HCEC 1CT (cell line): Measurements from ENCODE around the gene TLE3.

Source experiments
- DNase-seq: peaks from one replicate; pipeline ENCODE4 v3.0.0-alpha.2; 2017

TLE3 gene

DNA sequence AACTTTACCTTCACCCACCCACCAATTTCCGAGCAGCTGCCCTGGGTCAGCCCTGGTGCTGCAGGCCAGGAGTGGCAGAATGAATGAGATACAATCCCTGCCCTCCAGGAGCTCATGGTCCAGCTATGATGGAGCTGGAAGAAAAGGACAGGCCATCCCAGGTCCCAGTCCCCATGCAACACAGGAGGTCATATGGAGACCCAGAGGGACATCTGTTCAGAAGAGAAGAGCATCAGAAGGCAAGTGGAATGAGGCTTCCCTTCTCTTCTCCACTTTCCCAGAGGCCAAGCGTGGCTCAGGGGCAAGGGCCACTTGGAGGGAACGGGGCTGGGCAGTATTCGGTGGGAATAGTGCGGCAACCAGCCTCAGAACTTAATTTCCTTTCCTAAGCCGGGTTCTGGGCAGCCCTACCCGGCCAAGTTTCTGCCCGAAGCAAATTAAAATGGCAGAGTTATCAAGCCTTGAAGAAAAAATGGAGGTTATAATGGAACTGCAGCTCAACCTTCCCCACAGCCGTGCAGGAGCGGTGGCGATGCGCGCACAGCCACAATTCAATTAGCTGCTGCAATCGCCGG lies 35.9 kb downstream of the TLE3 start:
- no peak for DNase-seq

DNA sequence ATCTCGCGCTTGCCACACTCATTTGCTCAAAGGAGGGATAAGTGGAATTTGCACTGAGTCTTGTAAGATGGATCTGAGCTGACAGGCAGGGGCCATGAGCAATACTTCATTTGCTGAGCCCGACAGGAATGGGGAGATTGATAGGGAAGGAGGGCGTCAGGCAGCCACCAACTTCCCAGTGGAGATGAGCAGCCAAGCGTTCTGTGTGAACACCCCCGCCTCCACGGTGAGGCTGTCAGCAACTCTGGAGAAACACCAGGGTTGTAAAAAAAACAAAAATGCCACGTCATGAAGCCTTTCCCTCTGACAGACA lies 36.8 kb downstream of the TLE3 start:
- no peak for DNase-seq

DNA sequence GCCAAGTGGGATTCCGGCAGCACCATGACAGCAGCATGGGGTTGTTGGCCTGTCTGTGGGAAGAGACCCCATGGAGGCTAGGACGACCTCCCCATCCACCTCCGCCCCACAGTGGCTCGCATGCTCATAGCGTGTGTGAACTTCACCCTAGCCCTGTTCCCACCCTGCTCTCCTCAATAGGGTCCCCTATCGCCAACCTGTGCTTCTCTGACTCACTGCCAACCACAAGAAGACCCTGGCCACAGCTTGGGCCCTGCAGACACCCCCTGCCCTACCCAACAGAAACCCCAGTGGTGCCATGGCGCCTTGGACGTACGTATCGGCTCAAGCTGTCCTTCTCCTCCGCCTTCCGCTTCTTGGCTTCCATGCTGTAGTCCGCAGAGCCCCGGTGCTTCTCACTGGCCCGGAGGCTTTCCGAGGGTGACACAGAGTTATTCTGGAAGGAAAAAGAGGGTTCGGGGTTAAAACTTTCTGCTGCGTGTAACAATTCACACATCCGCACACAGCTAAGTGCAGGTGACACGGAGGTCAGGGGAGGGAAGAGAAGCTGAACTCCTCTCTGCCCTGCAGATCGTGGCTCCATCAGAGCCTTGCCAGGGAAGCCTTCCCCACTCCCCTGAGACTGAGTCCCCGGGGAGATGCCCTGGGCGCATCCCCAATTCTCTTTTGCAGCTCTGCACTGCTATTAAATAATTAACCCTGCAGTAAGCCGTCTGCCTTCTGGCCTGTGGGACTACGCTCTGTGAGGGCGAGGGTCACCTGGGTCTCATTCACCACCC lies 37.3 kb downstream of the TLE3 start:
- DNase-seq, result no peak

DNA sequence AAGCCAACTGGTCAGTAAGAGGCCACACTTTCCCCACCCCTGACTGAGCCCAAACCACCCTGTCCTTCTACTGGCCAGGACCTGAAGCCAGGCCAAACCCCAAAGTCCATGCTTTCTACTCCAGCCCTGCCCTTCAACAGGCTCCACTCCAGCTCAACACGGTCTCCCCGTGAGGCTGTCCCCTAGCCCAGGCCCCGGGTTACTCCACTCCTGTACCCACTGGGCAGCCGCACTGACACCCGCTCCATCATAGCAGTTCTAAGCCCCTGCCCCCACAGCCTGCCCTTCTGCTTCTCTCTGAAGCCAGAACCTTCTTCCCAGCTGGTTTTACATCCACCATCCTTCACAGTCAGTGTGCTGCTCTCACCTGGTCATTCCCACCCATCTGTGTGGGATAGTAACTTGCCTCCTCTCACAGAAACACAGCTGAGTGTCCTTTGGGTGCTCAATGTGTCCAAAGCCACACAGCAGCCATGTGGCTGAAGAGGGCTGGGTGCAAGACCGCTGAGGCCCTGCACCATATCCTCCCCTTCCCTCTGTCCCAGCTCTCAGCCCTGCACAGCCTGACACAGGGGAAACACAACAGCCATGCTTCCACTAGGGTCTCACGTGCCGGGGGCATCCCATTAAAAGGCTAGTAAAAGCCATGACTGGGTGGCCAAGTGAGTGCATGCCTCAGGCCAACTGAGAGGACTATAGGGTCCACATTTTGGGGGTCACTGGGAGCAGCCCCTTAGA lies 38.1 kb downstream of the TLE3 start:
- no peak for DNase-seq

DNA sequence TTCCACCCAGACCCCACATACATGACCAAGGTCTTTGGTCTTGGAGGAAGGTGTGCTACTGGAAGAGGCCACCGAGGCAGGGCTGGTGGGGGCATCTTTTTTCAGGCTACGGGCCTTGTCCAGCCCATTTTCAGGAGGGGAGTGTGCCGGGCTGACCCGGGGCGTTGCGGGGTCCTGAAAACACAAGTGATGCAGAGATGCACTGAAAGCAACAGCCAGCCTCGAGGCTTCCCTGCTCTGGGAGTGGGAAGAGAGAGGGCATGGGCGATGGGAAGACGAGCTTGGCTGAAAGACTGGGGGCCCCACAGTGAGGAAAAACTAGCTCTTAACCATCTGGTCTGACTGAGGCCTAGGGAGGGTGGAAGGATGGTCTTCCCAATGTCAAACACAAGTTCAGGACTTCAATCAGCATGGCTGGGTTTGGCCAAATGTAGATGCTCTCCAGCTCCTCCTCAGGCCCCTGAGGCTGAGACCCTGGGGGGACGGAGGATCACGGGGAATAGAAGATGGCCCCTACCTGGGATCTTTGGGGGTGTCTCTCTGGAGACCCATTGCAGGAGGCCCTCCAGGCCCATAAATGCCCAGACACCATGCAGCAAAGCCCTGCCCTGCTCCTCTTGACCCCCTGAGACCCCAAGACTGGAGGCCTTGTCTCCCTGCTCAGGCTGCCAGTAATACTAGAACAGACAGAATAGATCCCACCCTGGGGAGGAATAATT lies 38.9 kb downstream of the TLE3 start:
- no peak for DNase-seq

DNA sequence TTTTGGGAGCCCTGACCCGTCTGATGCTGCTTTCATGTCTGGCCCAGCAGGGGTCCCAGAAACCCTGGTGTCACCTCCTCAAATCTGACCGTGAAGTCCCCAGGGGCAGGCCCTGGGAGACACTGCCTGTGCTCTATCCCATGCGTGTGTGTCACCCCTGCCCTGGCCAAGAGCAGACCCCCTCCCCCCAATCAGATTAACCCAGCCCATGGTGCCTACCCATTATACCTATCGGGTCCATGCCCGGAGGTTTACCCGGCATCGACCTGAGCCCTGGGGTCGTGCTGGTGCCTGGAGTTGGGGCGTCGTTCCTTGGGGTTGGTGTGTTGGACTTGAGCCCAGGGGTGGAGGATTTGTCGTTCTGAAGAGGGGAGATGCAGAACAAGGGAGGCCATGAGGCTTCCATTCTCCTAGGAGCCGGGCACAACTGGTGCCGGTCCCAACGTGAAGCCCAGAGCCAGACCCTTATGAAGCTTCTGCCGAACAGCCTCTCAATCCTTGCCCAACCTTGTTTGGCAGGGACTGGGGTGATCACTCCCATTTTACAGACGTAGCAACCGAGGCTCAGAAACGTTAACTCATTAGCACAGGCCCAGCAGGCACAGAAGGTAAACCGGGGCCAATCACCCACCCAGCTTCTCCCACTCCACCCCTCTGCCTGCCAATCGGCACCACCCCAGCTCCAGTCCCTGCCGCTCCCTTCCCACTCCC lies 39.6 kb downstream of the TLE3 start:
- DNase-seq, result no peak

DNA sequence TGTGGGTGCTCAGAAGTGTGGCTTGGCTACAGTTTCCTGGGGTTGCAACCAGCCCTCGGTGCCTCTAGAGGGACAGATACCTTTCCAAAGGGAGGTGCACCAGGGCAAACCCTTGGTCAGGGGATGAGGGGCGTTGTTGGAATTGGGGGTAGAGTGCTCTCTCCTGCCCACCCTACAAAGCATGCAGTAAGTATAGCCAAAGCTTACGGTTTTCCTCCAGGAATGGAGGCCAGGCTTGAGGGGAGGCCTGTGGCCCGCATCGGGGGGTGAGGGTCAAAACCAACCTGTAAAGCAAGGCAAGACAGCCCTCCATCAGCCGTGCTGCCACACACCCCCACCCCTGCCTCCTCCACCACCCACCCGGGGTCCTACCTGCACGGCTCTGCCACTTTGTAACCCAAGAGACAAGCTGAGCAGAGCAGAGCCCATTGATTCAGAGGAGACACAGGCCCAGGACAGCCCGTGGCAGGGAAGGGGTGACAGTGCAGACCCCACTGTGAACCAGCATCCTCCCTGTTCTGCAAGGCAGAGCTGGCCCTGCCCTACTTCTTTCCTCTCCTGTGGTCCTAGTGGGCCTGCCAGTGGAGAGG lies 41.5 kb downstream of the TLE3 start:
- DNase-seq, result no peak

DNA sequence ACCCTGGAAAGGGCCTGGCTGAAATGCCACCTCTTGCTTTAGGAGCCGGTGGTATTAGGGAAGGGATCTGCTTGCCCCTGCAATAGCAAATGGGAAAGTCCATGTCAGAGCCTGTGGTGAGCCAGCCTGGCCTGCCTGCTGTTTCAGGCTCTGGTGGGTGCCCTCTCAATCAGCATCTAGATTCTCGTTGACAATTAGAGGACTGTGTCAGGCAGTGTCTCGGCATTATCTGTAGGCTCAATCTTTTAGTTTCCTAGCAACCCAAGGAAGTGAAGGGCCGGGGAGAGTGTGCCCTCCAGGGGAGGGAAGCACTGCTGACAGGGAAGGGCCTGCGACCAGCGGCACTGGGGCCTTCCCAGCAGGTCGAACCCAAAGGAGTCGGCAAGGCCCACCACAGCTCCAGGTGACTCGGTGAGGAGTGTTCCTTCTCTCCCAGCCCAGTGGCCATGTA lies 42.1 kb downstream of the TLE3 start:
- no peak for DNase-seq

DNA sequence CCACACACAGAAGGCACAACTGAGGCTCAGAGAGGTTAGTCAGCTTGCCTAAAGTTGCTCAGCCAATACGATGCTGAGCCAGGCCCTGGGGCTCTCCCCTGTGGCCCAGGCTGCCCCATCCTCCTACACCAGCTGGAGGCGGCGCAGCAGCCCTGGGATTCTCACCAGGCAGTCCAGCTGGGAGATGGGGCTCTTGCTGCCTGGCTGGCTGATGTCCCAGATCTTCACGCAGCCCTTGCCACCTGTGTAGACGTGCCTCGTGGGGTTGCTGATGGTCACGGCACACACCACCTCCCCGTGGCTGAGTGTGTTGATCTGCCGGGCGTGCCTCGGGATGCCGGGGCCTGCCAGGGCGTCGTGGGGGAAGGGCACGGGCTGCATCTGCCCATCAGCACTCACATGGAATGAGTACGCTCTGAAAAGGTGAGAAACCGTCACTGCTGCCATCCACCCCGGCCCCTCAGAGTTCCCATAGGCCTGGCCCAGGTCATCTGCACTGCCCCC lies 42.8 kb downstream of the TLE3 start:
- DNase-seq, result no peak

DNA sequence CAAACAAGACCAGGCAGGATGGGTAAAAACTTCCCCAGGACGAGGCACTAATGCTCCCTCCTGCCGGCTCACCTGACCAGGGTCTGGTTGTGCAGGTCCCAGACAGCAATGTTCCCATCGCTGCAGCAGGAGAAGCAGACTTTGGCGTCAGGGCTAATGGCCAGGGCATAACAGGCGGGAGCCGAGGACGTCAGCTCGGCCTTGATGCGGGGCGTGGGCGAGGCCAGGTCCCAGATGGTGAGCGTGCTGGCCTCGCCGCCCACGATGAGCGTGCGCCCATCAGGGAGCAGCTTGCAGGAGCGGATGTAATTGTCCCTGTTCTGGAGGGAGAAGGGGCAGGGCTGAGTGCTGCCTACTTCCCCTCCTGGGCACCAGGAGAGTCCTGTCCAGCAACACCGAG lies 43.4 kb downstream of the TLE3 start:
- DNase-seq, result no peak

DNA sequence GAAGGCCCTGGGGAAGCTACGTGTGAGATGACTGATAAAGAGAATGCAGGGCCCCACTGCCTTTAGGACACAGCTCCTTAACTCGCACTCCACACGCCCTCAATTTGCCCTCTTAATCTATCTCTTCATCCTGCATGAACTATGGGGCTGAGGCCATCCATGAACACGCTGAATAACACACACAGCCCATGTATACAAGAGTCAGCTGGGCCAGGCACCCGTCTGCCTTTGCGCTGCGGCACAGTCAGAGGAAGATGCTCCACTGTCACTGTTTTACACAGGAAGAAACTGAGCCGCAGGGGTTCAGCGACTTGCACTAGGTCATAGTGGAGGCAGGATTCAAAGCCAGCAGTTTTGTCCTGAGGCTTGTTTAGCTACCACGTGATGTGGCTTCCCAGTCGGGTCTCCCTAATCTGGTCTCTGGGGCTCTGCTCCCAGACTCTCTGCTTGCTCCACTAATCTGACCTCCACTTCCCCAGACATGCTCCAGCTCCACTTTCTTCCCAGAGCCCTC lies 43.9 kb downstream of the TLE3 start:
- no peak for DNase-seq

DNA sequence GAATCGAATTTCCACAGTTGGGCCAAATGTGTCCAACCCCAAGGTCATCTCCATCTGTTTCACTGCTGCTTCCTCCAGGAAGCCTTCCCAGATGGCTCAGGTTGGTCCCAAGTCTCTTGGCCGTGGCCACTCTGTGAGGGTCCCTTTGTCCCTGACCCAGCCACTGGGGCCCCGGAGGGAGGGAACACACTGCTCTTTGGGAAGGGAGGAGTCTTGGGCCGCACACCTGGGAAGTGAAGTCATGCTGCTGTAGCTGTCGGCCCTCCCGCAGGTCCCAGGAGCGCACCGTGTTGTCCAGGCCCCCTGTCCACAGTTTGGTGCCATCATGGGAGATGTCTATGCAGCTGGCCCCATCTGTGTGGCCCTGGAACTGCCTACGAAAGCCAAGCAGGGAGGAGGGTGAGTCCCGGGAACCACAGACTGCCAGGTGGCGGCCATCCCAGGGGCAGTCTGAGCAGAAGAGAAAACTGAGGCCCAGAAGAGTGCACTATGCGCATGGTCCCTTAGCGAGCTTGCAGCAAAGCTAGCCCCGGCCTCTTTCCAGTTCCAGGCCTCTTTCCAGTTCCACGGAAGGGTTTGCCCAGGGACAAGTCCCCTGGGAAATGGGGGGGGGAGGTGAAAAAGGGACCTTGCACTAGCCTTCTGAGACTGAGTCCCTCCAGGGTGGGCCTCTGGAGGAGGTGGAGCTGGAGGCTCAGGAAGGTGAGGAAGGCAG lies 44.6 kb downstream of the TLE3 start:
- no peak for DNase-seq

DNA sequence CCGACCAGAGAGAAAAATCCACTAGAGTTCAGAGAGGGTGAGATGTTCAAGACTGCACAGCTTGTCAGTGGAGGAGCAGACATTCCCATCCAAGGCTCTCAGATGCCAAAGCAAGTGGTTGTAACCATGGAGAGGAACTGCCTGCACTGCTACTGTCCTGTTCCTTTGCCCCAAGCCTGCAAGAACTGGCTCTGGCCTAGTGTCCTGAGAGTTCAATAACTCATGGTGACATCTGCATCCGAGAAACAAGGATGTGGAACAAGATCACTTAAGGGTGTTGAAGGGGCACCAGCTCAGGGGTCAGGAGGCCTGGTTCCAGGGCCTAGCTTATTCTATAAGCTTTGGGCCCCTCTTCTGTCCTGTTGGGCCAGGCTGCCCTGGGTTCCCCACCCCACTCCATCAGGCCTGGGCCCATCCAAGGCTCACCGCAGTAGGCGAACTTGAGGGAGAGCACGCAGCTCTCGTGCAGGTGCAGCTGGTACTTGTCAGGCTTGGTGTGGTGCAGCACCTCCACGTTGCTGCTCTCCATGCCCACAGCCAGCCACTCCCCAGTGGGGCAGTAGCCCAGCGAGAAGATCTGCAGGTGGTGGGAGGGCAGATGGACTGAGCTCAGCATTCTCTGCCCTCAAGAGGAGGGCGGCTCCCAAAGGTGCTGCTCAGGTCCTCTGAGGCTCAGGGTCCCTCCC lies 45.6 kb downstream of the TLE3 start:
- DNase-seq, result no peak

DNA sequence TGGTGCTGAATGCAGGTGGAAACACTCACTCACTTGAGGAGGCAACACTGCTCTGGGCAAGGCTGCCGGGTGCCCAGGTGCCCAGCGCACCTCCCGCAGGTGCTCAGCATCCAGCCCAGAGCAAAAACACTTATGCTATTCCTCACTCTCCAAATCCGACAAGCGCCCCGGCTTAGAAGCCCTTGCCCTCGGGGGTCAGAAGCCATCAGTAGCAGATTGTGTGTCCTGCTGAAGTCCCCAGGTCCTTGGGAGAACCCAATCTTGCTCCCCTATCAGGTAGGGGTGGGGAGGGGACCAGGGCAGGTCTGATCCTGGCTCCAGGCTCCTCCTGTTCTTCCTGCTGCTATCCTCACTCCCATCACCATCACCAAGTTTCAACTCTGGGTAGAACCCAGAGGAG lies 46.7 kb downstream of the TLE3 start:
- DNase-seq, result no peak

DNA sequence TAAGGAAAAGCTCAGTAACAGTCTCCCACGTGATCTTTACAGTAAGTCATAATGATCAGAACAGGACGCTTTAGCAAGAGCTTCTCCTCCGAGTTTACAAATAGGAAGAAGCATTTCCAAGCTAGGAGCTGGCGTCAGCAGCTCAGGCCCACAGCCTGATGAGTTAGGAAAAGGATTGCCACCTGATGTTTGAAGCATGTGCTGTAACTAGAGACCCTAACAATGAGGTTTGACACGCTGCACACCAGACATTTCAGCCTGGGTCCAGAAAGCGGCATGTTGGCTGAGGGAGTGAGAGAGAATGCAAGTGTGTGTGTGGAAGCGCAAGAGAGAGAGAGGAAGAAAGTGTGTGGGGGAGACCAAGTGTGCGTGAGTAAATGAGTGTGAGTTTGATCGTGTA lies 47.3 kb downstream of the TLE3 start:
- no peak for DNase-seq

DNA sequence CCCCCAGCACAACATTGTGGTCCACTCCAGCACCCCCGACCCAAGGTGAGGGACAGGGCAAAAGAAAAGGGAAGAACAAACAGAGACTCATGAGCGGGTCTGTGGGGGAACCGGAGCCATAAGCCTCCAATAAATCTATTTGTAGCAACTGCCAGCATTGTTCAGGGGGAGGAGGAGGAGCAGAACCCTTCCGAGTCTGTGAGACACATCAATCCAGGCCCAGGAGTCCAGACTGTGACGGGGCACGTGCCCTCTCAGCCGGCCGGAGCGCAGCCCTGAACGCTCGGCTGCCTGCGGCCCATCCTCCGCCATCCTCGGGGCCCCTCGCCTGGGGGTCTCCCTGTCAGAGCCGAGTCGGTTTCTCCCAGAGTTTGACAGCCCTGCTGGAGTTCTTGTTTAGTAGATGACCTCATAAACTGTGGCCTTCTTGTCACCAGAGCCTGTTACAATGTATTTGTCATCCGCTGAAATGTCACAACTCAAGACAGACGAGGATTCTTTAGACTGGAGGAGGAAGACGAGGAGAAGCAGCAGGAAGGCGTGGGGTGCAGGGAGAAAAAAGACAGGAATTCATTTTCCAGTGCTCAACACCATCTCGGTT lies 47.9 kb downstream of the TLE3 start:
- no peak for DNase-seq

DNA sequence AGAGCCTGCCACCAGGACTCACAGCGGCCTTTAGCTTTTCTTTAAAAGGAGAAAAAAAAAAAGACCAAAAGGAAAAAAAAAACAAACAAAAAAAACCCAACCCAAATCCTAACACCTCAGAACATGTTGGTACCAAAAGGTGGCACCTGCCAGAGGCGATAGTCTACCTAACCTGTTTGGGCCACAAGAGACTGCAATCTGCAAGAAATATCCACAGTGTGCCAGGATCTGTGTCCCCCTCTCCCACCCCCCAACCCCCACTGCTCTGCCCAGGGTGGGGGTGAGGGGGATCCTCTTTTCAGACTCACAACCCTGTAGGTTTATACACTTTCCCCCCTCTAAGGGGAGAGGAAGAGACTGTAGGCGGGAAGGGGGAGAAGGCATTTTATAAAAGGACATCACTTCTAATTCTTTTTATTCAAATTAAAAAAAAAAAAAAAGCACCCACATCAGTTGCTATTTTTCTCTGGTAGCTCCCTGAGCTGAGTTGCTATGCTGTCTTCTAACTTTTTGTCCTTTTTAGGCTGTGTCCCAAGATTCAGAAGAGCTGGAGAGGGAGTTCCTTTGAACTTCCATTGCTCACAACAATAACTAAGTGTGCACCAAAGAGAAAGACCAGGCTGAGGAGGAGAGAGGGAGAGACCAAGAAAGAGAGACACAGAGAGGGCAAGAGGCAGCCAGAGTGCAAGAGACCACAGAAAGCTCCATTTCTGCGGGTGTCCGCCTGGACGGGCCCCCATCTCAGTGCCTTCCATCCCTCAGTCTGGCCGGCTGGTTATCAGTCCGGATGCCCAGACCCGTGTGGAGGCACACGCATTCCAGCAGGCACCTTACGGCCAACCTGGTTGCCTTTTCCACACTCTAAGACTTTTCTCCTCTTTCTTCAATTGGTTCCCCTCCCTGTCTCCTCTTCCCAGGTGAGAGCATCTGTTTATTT lies 48.9 kb downstream of the TLE3 start:
- DNase-seq, result no peak

DNA sequence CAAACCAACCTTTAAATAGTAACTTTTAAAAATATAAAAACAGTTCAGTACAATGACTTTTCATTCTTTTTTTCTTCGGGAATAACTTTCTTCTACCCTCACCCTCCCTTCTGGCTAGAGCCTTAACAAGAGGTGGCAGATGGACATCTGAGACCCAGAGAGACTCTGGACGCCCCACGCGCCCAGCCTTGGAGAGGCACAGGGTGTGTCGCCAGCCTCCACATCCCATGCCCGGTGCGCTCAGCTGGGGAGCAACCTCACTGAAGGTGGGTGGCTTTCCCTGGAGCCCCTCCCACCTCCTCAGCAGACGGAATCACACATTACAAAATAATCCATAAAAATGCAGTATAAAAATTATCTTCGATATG lies 49.5 kb downstream of the TLE3 start:
- no peak for DNase-seq
